ENCODE data around the gene CCN6.

DNA sequence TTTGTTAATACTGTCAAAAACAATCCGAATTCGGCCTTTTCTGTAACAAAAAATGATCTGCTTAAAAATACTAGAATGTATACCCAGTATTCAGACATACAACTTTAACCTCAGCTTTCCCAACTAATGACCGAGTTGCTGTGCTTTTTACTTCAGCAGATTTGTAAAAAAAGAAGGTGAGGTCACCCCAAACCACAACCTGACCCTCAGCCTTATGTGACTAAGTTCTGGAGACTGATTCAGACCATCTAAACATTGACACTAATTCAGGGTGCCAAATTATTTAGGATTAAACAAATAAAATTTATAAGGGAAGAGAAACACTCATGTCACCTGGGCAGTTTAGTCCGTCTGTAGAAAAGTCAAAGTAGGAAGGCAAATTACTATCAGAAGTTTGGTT, 7.7 kb downstream of the CCN6 start:
- TF ChIP-seq, protein P1, sequence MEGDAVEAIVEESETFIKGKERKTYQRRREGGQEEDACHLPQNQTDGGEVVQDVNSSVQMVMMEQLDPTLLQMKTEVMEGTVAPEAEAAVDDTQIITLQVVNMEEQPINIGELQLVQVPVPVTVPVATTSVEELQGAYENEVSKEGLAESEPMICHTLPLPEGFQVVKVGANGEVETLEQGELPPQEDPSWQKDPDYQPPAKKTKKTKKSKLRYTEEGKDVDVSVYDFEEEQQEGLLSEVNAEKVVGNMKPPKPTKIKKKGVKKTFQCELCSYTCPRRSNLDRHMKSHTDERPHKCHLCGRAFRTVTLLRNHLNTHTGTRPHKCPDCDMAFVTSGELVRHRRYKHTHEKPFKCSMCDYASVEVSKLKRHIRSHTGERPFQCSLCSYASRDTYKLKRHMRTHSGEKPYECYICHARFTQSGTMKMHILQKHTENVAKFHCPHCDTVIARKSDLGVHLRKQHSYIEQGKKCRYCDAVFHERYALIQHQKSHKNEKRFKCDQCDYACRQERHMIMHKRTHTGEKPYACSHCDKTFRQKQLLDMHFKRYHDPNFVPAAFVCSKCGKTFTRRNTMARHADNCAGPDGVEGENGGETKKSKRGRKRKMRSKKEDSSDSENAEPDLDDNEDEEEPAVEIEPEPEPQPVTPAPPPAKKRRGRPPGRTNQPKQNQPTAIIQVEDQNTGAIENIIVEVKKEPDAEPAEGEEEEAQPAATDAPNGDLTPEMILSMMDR (IDR thresholded peaks at IDR 0.05): no peak
- no peak for TF ChIP-seq EZH2 (IDR thresholded peaks at IDR 0.05; ENCODE audit: borderline replicate concordance, insufficient read depth, low read depth, low read length, poor library complexity, severe bottlenecking)
